ENCODE data around the gene DAZAP2. TPM values are rescaled to one million over a fixed set of nuclear protein-coding genes. Genes with fewer than 3 reads are reported as not detected.

DAZAP2 gene, protein sequence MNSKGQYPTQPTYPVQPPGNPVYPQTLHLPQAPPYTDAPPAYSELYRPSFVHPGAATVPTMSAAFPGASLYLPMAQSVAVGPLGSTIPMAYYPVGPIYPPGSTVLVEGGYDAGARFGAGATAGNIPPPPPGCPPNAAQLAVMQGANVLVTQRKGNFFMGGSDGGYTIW
- 209 and 214 TPM in 2 replicates for total RNA-seq

DNA sequence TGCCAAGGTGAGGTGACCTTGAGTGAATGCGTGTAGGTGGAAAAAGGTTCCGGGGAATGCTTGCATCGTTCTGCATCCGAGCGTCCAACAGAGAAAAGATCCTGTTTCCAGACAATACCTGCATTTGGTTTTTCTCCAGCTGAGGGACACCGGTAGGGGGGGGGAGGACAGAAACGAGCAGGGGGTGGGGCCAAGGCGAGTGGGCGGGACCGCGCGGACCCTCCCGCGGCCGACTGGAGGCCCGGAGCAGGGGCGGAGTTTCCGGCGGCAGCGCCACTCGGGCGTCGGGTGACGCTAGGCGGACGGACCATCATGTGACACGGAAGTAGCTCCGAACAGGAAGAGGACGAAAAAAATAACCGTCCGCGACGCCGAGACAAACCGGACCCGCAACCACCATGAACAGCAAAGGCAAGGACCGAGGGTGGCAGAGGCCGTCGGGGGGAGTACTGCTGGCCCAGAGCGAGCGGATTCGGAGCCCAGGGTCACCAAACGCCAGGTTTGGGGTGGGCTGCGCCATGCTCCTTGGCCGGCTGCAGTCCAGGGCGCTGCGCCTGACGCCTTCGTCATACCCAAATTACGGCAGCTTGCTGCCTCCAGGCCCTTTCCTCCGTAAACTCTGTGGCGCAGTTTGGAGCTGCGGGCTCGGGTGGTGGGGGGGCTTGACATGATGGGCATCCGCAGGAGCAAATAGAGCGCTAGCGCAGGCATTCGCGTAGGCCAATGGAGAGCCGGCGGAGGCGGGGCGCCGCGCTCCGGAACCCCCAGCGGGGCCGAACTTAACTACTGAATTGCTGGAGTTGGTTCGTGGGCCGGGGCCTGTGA lies at the start of gene DAZAP2:
Gene DAZAP2, plus strand, starts transcription at position 317 of the 825 bp plus-strand sequence. Its CDS starts 82 bp downstream, at position 399.
- TF ChIP-seq, protein P1, sequence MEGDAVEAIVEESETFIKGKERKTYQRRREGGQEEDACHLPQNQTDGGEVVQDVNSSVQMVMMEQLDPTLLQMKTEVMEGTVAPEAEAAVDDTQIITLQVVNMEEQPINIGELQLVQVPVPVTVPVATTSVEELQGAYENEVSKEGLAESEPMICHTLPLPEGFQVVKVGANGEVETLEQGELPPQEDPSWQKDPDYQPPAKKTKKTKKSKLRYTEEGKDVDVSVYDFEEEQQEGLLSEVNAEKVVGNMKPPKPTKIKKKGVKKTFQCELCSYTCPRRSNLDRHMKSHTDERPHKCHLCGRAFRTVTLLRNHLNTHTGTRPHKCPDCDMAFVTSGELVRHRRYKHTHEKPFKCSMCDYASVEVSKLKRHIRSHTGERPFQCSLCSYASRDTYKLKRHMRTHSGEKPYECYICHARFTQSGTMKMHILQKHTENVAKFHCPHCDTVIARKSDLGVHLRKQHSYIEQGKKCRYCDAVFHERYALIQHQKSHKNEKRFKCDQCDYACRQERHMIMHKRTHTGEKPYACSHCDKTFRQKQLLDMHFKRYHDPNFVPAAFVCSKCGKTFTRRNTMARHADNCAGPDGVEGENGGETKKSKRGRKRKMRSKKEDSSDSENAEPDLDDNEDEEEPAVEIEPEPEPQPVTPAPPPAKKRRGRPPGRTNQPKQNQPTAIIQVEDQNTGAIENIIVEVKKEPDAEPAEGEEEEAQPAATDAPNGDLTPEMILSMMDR (IDR thresholded peaks at IDR 0.05) = no peak
- intact Hi-C loops (cut with micrococcal nuclease) = loop anchor here (1.0 to 10.0 kb wide), 9 partner anchors 9 to 1214 kb away; partner anchors contain the start of genes BIN2, CSRNP2, LETMD1 and POU6F1
- no peaks in the 10 kb centered on the region for H3K27me3 Mint-ChIP-seq
- DNase-seq (peak; percentile 89), ATAC-seq (ENCODE audit: low read depth) (peak; percentile 91)
- H3K27ac Mint-ChIP-seq = peak within 1 kb of the TSS; percentile 100
- peak within 1 kb of the TSS; percentile 98 for H3K4me3 Mint-ChIP-seq
- CTCF ChIA-PET = interaction anchor here (0.7 to 1.5 kb wide), 3 partner anchors 20 to 102 kb away, joined by 3 to 8 read pairs (median 6); partner anchors contain the start of gene POU6F1
- H3K36me3 Mint-ChIP-seq (ENCODE audit: low read depth) = peaks cover 42% of the 10 kb centered on the region
- POLR2A ChIA-PET = interaction anchor here (0.5 to 6.0 kb wide), 50 partner anchors 9 to 1613 kb away, joined by 3 to 198 read pairs (median 4); partner anchors contain the start of genes ATF1, BIN2, CERS5 and COX14
- H3K4me1 Mint-ChIP-seq = peaks cover 43% of the 10 kb centered on the region
- no peaks in the 10 kb centered on the region for H3K9me3 Mint-ChIP-seq

DNA sequence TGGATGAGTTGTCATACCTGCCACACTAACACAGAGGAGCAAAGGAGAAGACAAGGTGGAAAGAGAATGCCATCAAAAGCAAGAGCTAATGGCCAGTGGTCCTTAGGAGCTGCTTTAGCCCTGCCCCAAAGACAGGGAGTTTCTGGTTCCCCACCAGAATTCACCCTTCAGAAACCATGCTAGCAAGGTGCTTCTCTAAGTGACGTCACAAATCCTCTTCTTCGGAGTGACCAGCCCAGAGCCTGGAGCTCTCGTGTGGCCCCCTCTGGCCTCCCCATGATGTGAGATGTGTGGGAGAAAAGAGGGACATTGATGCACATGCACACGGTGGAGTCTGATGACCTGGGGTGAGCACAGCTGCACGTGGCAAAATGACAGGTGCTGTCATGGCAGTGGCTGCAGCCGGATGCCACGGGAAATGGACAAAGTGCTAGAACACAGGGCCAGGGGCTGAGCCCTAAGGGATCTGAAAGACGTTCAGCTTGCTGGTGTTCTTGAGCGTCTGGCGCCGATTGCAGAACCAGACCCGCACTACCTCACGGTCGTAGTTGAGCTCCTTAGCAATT lies 48.8 kb upstream of the DAZAP2 start:
- H3K27me3 Mint-ChIP-seq = no peaks in the 10 kb centered on the region
- H3K9me3 Mint-ChIP-seq = no peaks in the 10 kb centered on the region
- ATAC-seq (ENCODE audit: low read depth) = no peak
- POLR2A ChIA-PET = interaction anchor here (0.9 kb wide), 1 partner anchor 49 kb away, joined by 3 read pairs; the partner anchor contains the start of gene DAZAP2
- TF ChIP-seq, protein P1 (IDR thresholded peaks at IDR 0.05) = no peak
- peaks cover 29% of the 10 kb centered on the region for H3K4me1 Mint-ChIP-seq
- no peak overlapping the region for H3K4me3 Mint-ChIP-seq
- intact Hi-C loops (cut with micrococcal nuclease) = no loop called here
- peaks cover 31% of the 10 kb centered on the region for H3K36me3 Mint-ChIP-seq (ENCODE audit: low read depth)
- DNase-seq = no peak
- CTCF ChIA-PET = no interaction called here
- H3K27ac Mint-ChIP-seq = no peak overlapping the region

DNA sequence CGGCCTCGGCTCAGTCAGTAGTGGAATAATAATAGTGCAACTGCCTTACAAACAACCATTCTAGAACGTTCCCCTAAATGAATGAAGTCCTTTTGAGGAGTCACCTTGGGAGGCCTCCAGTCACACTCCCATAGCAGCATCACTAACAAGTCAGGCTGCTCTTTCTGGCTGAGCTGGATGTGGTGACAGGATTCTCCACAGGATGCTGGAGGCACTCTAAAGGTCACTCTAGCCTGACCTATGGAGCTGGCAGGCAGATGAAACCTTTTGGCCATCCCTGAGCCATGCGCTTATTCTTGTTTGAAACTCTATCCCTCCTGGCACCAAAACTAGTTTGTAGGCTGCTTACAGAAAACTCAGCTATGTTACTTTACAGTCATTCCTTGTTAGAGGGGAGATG lies 47.8 kb upstream of the DAZAP2 start:
- no peaks in the 10 kb centered on the region for H3K27me3 Mint-ChIP-seq
- TF ChIP-seq, protein P1 (IDR thresholded peaks at IDR 0.05) = no peak
- H3K27ac Mint-ChIP-seq = no peak overlapping the region
- H3K4me3 Mint-ChIP-seq = no peak overlapping the region
- CTCF ChIA-PET = no interaction called here
- H3K4me1 Mint-ChIP-seq = peaks cover 29% of the 10 kb centered on the region
- POLR2A ChIA-PET = interaction anchor here (0.5 to 0.9 kb wide), 2 partner anchors 48 to 108 kb away, joined by 3 to 4 read pairs; partner anchors contain the start of genes CSRNP2 and DAZAP2
- ATAC-seq (ENCODE audit: low read depth) (no peak), DNase-seq (no peak)
- no peaks in the 10 kb centered on the region for H3K9me3 Mint-ChIP-seq
- intact Hi-C loops (cut with micrococcal nuclease) = no loop called here
- peaks cover 31% of the 10 kb centered on the region for H3K36me3 Mint-ChIP-seq (ENCODE audit: low read depth)

DNA sequence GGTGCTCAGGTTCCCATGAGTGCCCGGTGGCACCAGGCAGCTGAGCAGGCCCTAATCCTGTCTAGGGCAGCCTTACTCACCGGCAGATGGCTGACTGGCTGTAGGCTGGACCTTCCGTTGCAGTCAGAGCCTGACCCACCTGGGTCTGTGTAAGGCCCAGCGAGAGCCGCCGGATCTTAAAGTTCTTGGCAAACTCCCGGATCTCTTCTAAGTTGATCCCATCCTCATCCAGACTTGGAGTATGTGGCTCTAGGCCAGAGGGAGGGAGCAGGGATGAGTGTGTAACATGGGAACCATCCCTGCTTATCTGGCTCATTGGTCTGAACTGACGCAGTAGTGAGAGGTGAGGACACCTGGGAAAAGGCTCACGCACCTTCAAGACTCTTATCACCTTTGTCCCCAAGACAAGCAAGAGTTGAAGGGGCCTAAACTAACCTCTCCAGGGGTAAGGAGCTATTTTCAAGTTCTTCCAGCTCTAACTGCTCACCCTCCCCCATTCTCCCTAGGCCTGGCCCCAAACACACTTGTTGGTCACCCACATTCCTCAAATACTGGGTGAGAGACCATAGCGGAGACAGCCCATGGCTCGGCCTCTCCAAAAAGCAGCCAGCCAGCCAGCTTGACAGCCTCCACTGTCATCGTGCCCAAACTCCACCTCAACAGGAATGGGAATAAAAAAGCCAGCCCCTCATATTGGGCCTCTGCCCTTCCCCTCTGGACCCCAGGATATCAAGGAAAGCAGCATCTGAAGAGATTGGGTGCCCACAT lies 46.9 kb upstream of the DAZAP2 start:
- DNase-seq = no peak
- intact Hi-C loops (cut with micrococcal nuclease) = no loop called here
- TF ChIP-seq, protein P1 (IDR thresholded peaks at IDR 0.05) = no peak
- Mint-ChIP-seq H3K4me3 (no peak overlapping the region), H3K27me3 (no peaks in the 10 kb centered on the region), H3K4me1 (peaks cover 29% of the 10 kb centered on the region), H3K36me3 (ENCODE audit: low read depth) (peaks cover 32% of the 10 kb centered on the region), H3K27ac (no peak overlapping the region), H3K9me3 (no peaks in the 10 kb centered on the region)
- CTCF ChIA-PET = no interaction called here
- POLR2A ChIA-PET = interaction anchor here (0.6 kb wide), 1 partner anchor 428 kb away, joined by 5 read pairs; the partner anchor contains the start of gene ATF1
- ATAC-seq (ENCODE audit: low read depth) = no peak
